ENCODE results near the gene YARS2.

- no peak for TF ChIP-seq AFF4 (CRISPR knock-in tag; IDR thresholded peaks at IDR 0.05)
- TF ChIP-seq NR3C1 (CRISPR knock-in tag; IDR thresholded peaks at IDR 0.05), result no peak
- no peak for TF ChIP-seq SETDB1 (CRISPR knock-in tag; IDR thresholded peaks at IDR 0.05; ENCODE audit: borderline replicate concordance)
- no peak for TF ChIP-seq PRDM4 (CRISPR knock-in tag; IDR thresholded peaks at IDR 0.05; ENCODE audit: borderline replicate concordance)
Observed at GRCh38 chr12:32714772-32715171, 40.9 kb downstream of the YARS2 start.

All from HepG2 (cell line).